ENCODE results near the gene LDLRAD4.

DNA sequence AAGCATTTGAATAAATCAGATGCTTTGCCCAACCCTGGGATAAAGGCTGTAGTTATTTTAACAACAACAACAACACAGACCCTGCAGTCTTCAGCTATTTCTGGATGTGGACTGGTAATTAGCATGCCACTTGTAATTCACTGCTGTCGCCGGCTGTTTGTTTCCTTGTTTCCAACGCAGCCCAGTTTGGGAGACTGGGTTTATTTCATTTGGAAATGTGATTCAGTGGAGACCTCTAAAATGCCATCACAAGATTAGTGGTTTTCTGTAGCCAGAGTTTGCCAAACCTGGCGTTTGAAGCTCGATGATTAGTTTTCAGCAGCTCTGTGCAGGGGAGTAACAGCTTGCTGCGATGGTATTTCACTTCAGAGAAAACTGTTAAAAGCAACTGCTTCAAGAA is 83.5 kb downstream of the LDLRAD4 start:
- no peak for TF ChIP-seq POLR2AphosphoS5 (IDR thresholded peaks at IDR 0.05; ENCODE audit: borderline replicate concordance, low read depth, low read length)
- TF ChIP-seq EZH2 (IDR thresholded peaks at IDR 0.05), result no peak

Measured in SK-N-MC (cell line).